IPS-18c (cell line): Measurements from ENCODE around the gene EPHA1.
"Not testable (repeated sequence)": the region's sequence is repeated elsewhere in the genome, so short reads cannot be mapped to it uniquely, and the experiment has no call there.

Experiments used
- H3K4me3 ChIP-seq: 2 replicates; pipeline ENCODE4 v1.7.0; 2013; ENCODE audit warnings: low read depth, mild to moderate bottlenecking, low read length, moderate library complexity; ENCODE audit not compliant: insufficient read depth
- H3K9me3 ChIP-seq: one replicate; pipeline ENCODE4 v1.6.1; 2013; ENCODE audit warnings: mild to moderate bottlenecking, low read length, moderate library complexity; ENCODE audit not compliant: control insufficient read depth, insufficient read depth

Gene EPHA1

GRCh38 chr7:143395187-143396149 lies 13.2 kb downstream of the EPHA1 start:
- Histone ChIP-seq H3K9me3 (no peaks in the 10 kb centered on the region), H3K4me3 (no peak overlapping the region)

GRCh38 chr7:143394777-143395176 lies 13.9 kb downstream of the EPHA1 start:
- no peak overlapping the region for H3K4me3 ChIP-seq
- H3K9me3 ChIP-seq = no peaks in the 10 kb centered on the region

GRCh38 chr7:143394068-143394467 lies 14.6 kb downstream of the EPHA1 start:
- Histone ChIP-seq H3K4me3 (no peak overlapping the region), H3K9me3 (no peaks in the 10 kb centered on the region)

GRCh38 chr7:143393267-143394041 lies 15.2 kb downstream of the EPHA1 start:
- H3K4me3 ChIP-seq = no peak overlapping the region
- H3K9me3 ChIP-seq = no peaks in the 10 kb centered on the region

- Histone ChIP-seq H3K9me3 (no peaks in the 10 kb centered on the region), H3K4me3 (no peak overlapping the region)
Measured at GRCh38 chr7:143392875-143393266, 15.8 kb downstream of the EPHA1 start.

- not testable (repeated sequence) for H3K9me3 ChIP-seq, H3K4me3 ChIP-seq
Measured at GRCh38 chr7:143392427-143392826, 16.2 kb downstream of the EPHA1 start.

- Histone ChIP-seq H3K4me3 (no peak overlapping the region), H3K9me3 (no peaks in the 10 kb centered on the region)
Measured at GRCh38 chr7:143391462-143392404, 16.9 kb downstream of the EPHA1 start.

GRCh38 chr7:143390773-143391317 lies 17.8 kb downstream of the EPHA1 start:
- Histone ChIP-seq H3K9me3 (no peaks in the 10 kb centered on the region), H3K4me3 (no peak overlapping the region)

- Histone ChIP-seq H3K9me3 (no peaks in the 10 kb centered on the region), H3K4me3 (no peak overlapping the region)
Measured at GRCh38 chr7:143390104-143390772, 18.4 kb downstream of the EPHA1 start.

- H3K4me3 ChIP-seq = no peak overlapping the region
Measured at GRCh38 chr7:143389316-143390103, 19.1 kb downstream of the EPHA1 start.

GRCh38 chr7:143388491-143389101 lies 20.1 kb downstream of the EPHA1 start:
- H3K4me3 ChIP-seq = no peak overlapping the region

More at GRCh38 chr7:143389316-143390103, 19.1 kb downstream of the EPHA1 start:
- H3K9me3 ChIP-seq = no peaks in the 10 kb centered on the region

GRCh38 chr7:143388051-143388450 lies 20.6 kb downstream of the EPHA1 start:
- Histone ChIP-seq H3K4me3 (no peak overlapping the region), H3K9me3 (no peaks in the 10 kb centered on the region)

More at GRCh38 chr7:143388491-143389101, 20.1 kb downstream of the EPHA1 start:
- H3K9me3 ChIP-seq = no peaks in the 10 kb centered on the region

- no peaks in the 10 kb centered on the region for H3K9me3 ChIP-seq
- H3K4me3 ChIP-seq = no peak overlapping the region
Measured at GRCh38 chr7:143387156-143387975, 21.3 kb downstream of the EPHA1 start.

- Histone ChIP-seq H3K4me3 (no peak overlapping the region), H3K9me3 (no peaks in the 10 kb centered on the region)
Measured at GRCh38 chr7:143385891-143386781, 22.5 kb downstream of the EPHA1 start.
